ENCODE data around the gene MID1IP1.

GRCh38 chrX:38850807-38851544, 49.7 kb downstream of the MID1IP1 start:
- TF ChIP-seq TAF1 (IDR thresholded peaks at IDR 0.05; ENCODE audit: low read depth) (no peak), ZBTB7A (IDR thresholded peaks at IDR 0.05; ENCODE audit: low read depth) (no peak), EGR1 (IDR thresholded peaks at IDR 0.05) (no peak), CREB1 (IDR thresholded peaks at IDR 0.05; ENCODE audit: low read depth) (no peak), YY1 (IDR thresholded peaks at IDR 0.05; ENCODE audit: low read depth) (no peak), RAD21 (IDR thresholded peaks at IDR 0.05; ENCODE audit: low read depth) (no peak)
- TF ChIP-seq, protein P1, sequence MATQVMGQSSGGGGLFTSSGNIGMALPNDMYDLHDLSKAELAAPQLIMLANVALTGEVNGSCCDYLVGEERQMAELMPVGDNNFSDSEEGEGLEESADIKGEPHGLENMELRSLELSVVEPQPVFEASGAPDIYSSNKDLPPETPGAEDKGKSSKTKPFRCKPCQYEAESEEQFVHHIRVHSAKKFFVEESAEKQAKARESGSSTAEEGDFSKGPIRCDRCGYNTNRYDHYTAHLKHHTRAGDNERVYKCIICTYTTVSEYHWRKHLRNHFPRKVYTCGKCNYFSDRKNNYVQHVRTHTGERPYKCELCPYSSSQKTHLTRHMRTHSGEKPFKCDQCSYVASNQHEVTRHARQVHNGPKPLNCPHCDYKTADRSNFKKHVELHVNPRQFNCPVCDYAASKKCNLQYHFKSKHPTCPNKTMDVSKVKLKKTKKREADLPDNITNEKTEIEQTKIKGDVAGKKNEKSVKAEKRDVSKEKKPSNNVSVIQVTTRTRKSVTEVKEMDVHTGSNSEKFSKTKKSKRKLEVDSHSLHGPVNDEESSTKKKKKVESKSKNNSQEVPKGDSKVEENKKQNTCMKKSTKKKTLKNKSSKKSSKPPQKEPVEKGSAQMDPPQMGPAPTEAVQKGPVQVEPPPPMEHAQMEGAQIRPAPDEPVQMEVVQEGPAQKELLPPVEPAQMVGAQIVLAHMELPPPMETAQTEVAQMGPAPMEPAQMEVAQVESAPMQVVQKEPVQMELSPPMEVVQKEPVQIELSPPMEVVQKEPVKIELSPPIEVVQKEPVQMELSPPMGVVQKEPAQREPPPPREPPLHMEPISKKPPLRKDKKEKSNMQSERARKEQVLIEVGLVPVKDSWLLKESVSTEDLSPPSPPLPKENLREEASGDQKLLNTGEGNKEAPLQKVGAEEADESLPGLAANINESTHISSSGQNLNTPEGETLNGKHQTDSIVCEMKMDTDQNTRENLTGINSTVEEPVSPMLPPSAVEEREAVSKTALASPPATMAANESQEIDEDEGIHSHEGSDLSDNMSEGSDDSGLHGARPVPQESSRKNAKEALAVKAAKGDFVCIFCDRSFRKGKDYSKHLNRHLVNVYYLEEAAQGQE (IDR thresholded peaks at IDR 0.05; ENCODE audit: low read depth): no peak

All from Ishikawa (cell line).